ENCODE data around the gene NFIA. TPM values are rescaled to one million over a fixed set of nuclear protein-coding genes. Genes with fewer than 3 reads are reported as not detected.

Gene NFIA
- total RNA-seq, 1 donor from 2014 or later, result 41.5 TPM

- no peak for DNase-seq
Observed at GRCh38 chr1:61186753-61187152, 104.4 kb downstream of the NFIA start.

- DNase-seq, result no peak
Observed at GRCh38 chr1:61187352-61188086, 105.2 kb downstream of the NFIA start.

- DNase-seq, result no peak
Observed at GRCh38 chr1:61190153-61190552, 107.8 kb downstream of the NFIA start.

GRCh38 chr1:61190618-61191432 lies 108.5 kb downstream of the NFIA start:
- DNase-seq, result no peak

- no peak for DNase-seq
Observed at GRCh38 chr1:61191433-61191720, 109.0 kb downstream of the NFIA start.

- no peak for DNase-seq
Observed at GRCh38 chr1:61192663-61193330, 110.4 kb downstream of the NFIA start.

GRCh38 chr1:61193808-61194207 lies 111.4 kb downstream of the NFIA start:
- no peak for DNase-seq

- no peak for DNase-seq
Observed at GRCh38 chr1:61198554-61198953, 116.2 kb downstream of the NFIA start.

- DNase-seq, result no peak
Observed at GRCh38 chr1:61201035-61201434, 118.7 kb downstream of the NFIA start.

GRCh38 chr1:61202854-61203598 lies 120.7 kb downstream of the NFIA start:
- no peak for DNase-seq

GRCh38 chr1:61204528-61204927 lies 122.2 kb downstream of the NFIA start:
- no peak for DNase-seq

- DNase-seq, result no peak
Observed at GRCh38 chr1:61207416-61207815, 125.1 kb downstream of the NFIA start.

GRCh38 chr1:61208172-61208571 lies 125.8 kb downstream of the NFIA start:
- no peak for DNase-seq

- no peak for DNase-seq
Observed at GRCh38 chr1:61208831-61209230, 126.5 kb downstream of the NFIA start.

GRCh38 chr1:61210435-61211154 lies 128.2 kb downstream of the NFIA start:
- no peak for DNase-seq

- DNase-seq, result no peak
Observed at GRCh38 chr1:61213245-61214011, 131.1 kb downstream of the NFIA start.

GRCh38 chr1:61215119-61215518 lies 132.8 kb downstream of the NFIA start:
- DNase-seq, result no peak

- DNase-seq, result no peak
Observed at GRCh38 chr1:61215676-61216289, 133.4 kb downstream of the NFIA start.

GRCh38 chr1:61220536-61220935 lies 138.2 kb downstream of the NFIA start:
- DNase-seq, result no peak

GRCh38 chr1:61221642-61222041 lies 139.3 kb downstream of the NFIA start:
- DNase-seq, result no peak

GRCh38 chr1:61222240-61222639 lies 139.9 kb downstream of the NFIA start:
- DNase-seq, result no peak

Measured in occipital lobe (tissue), 2 donors.